ENCODE data around the gene DIAPH2.

DNA sequence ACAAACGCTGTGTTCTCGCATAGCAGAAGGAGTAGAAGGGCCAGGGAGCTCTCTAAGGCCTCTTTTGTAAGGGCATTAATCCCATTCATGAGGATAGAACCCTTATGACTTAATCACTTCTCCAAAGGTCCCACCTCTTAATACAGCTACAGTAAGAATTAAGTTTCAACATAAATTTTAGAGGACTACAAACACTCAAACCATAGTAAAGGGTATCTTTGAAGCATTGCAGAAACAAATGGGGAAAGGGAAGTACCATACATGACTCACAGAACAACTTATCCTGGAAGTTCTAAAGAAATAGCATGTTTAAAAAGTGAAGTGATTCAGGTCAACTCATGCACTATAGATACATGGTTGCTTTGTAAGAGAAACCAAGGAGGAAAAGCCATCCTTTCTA, 879.9 kb downstream of the DIAPH2 start:
- TF ChIP-seq, protein P1, sequence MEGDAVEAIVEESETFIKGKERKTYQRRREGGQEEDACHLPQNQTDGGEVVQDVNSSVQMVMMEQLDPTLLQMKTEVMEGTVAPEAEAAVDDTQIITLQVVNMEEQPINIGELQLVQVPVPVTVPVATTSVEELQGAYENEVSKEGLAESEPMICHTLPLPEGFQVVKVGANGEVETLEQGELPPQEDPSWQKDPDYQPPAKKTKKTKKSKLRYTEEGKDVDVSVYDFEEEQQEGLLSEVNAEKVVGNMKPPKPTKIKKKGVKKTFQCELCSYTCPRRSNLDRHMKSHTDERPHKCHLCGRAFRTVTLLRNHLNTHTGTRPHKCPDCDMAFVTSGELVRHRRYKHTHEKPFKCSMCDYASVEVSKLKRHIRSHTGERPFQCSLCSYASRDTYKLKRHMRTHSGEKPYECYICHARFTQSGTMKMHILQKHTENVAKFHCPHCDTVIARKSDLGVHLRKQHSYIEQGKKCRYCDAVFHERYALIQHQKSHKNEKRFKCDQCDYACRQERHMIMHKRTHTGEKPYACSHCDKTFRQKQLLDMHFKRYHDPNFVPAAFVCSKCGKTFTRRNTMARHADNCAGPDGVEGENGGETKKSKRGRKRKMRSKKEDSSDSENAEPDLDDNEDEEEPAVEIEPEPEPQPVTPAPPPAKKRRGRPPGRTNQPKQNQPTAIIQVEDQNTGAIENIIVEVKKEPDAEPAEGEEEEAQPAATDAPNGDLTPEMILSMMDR (IDR thresholded peaks at IDR 0.05 in 8 of 11, conservative IDR thresholded peaks at IDR 0.05 in 3 of 11) = no peak
- no peak for TF ChIP-seq POLR2A (IDR thresholded peaks at IDR 0.05)

Measured in spleen (tissue), 7 donors.